Metanephros (tissue), 2 donors: ENCODE measurements around the gene PCBP4. TPM values are rescaled to one million over a fixed set of nuclear protein-coding genes. Genes with fewer than 3 reads are reported as not detected.

Experiments used
- small RNA-seq: library from RNA; depleted of rRNA; stranded (forward); fragments of <200 nt; gene quantifications from one replicate; pipeline ENCODE3, GENCODE V24; 2014; ENCODE audit warnings: low replicate concordance
- total RNA-seq: library from RNA; depleted of rRNA; stranded (reverse); fragments of >200 nt; gene quantifications from one replicate; pipeline ENCODE4 v1.2.3, GENCODE V29; 2014

Gene PCBP4
- 46.2 TPM for total RNA-seq

DNA sequence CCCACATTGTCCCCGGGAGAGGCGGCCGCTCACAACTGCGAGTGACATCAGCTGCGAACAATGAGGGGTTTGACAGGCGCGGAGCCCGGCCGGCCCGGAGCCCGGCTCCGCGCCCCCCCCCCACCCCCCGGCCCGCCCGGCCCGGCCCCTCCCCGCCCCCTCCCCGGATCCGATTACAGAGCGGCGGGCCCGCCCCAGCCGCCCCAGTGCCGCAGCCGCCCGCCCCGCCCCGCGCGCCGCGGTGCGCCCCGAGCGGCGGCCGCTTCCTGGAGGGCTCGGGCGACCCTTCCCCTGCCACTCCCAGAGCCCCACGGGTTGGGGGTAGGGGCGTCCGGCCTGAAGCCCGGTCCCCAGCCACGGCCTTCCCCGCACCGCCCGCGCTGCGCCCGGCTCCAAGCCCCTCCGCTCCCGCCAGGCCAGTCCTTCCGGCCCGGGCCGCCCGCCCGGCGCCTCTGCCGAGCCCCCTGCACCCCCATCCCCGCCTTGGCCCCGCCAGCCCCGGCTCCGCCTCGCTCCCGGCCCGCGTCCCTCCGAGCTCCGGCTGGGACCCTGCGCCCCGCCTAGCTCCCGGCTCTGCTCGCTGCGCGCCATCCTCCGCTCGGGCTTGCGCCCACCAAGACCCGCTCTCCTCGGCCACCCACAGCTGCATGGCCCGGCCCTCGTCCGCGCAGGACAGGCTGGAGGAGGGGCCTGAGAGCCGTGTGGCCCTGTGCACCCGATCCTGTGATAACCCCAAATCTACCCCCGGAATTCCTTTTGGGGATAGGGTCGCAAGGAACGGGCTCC, at the start of gene PCBP4:
PCBP4 (minus strand) TSS at position 71 of the 786 bp plus-strand sequence. CDS start 6,214 bp downstream, outside the sequence.

DNA sequence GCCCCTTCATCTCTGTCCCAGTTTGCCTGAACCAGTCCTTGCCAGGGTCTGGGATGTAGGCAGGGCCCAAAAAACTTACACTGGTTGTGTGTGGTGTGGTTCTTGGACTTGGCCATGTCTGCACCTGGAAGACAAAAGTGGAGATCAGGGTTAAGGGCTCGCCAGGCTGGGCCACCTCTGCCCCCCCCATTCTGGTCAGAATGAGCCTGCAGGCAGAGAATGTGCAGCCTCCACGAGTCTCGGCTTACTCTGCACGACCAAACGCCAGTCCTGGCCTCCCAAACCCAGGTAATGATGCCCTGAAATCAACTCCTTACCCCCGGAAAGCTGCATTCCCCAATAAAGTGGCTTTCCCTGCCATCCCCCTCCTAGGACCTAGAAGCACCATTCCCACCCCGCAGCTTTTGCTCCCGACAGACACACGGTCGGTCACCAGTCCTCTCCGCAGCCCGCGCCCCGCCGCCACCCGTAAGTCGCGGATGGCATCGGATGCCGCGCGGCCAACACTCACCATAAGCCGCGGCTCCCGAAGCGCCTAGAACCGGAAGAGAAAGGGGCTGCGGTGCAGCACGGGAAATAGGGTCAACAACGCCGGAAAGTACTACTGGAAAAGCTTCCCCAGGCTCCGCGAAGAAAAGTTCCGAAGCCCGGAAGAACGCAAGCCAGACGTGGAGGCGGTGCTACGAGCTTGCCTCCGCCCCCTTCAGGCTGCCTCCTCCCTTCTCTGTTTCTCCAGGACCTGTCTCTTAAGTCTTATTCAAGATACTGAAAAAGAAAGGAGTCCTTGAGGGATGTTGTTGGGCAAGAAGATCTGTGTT, 28.3 kb upstream of the PCBP4 start, which contains the start of gene RPL29:
RPL29 (minus strand) TSS at position 550 of the 818 bp plus-strand sequence; CDS start at position 116, 434 bp downstream.

DNA sequence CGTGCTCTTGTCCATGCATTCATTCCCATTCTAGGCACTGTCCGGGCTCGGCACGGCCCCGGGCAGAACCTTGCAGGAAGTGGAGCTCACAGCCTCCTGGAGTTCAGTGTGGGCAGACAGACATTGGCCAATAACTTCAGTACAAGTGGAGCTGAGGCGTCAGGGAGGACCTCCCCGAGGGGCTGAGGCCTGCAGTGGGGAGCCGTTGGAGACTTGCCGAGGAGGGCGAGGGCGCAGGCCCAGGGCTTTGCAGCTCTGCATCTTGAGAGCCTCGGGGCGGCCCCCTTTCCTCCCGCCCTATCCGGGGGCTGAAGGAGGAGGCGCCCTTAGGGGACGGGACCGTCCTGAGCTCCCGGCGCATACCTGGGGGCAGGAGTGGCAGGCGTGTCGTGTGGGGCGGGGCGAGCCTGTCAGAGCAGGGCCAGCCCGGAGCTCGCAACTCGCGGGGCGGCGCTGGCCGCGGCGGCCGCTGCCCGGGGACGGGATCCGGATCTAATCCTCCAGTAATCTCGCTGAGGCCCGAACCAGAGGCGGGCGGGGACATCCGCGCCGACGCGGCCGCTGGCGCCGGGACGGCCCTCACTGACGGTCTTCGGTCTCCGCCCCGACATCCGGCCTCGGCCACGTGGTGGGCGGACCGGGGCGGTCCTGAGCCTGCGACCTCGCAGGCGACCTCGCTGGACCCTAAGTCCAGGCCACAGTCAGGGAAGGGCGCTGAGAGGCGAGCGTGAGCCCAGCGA, 15.8 kb upstream of the PCBP4 start, which contains the start of gene ACY1:
ACY1 (plus strand) TSS at position 698 of the 740 bp plus-strand sequence. CDS start 530 bp downstream, outside the sequence.

DNA sequence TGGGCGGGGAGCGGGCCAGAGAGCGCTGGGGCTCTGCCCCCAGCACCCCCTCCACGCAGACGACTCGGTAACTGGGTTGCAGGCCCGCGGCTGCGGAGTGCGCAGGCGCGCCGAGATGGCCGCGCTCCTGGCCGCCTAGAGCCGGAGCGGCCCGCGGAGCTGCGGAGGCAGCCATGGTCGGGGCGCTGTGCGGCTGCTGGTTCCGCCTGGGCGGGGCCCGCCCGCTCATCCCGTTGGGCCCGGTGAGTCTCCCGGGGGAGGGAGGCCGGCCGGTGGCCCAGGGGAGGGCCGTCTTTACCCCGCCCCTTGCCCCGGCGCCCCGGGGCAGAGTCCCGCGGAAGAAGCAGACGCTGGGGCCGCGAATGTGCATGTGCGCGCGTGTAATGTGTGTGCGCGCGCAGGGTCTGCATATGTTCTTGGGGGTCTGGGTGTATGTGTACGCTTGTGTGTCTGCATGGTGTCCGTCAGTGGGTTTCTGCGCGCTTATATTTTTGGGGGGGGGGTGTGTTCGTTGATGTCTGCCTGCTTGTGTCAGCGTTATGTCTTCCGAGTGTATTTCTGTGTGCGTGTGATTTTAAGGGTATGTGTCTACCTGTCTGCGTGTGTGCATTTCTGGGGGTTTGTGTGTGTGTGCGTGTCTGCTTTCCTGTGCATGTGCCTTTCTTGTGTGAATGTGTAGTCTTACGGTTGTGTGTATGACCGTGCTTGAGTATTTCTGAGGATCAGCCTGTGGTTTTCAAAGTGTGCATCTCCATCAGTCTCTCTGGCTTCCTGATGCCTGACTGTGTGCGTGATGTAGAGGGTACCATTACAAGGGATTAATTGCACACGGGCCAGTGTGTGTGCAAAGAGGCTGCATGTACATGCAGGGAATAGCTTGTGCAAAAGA, 8.0 kb upstream of the PCBP4 start, which contains the start of gene ABHD14A:
ABHD14A (plus strand) TSS at position 102 of the 889 bp plus-strand sequence; CDS start at position 174, 72 bp downstream.

DNA sequence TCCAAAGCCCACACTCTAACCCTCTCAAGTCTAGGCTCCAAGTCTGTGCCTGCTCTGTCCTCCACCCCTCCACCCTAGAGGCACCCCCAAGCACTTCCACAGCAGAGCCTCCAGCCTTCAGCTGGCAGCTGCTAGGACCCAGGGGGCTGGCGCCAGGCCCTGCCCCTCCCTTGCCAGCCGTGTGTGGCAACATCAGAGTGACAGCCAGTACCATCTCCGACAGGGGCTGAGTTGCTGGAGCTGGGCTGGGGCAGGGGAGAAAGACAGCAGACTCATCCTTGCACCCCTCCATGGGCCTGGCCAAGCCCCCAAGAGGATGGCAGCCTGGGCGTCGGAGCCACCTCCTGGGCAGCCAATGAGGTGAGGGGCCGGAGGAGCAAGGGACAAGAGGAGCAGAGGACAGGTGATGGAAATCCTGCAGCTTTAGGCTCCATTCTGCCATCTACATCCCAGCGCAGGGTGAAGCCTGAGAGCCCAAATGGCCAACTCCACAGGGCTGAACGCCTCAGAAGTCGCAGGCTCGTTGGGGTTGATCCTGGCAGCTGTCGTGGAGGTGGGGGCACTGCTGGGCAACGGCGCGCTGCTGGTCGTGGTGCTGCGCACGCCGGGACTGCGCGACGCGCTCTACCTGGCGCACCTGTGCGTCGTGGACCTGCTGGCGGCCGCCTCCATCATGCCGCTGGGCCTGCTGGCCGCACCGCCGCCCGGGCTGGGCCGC, 11.9 kb downstream of the PCBP4 start, which contains the start of gene GPR62:
GPR62 (plus strand) TSS at position 207 of the 718 bp plus-strand sequence; CDS start at position 479, 272 bp downstream.

DNA sequence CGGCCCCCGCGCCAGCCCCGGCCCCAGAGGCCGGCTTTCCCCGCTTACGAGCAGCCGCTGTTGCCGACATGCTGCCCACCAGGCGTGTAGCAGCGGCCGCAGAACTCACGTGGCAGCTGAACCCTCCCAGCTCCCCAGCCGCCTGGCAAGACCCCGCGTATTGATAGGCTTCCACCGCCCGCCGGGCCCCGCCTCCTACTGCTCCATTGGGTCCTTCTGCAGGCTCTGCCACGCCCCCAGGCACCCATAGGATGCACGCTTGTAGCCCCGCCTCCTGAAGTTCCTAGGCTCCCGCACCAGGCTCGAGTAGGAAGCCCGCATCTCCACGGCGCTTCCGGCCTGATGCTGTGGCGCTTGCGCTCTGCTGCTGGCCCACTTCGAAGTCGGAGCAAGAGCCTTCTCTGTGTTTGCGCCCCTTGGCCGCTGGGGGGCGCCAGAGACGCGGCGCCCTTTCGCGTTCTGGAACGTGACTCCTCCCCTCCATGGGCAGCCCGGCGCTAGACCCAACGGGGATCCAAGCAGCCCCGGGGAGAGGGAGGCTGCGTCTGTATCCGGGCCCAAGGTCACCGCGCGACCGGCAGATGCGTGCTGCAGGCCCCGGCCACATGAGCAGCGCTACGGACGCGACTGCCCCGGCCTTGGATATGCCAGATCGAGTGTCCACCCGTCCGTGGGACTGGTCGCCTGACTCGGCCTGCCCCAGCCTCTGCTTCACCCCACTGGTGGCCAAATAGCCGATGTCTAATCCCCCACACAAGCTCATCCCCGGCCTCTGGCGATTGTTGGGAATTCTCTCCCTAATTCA, 25.3 kb downstream of the PCBP4 start, which contains the start of the genes PARP3 and RRP9:
PARP3 (plus strand) TSS at position 566 of the 805 bp plus-strand sequence. CDS start 993 bp downstream, outside the sequence.
RRP9 (minus strand) TSS at position 107 of the 805 bp plus-strand sequence; CDS start at position 70, 37 bp downstream.

Small RNA genes lying within 50 kb of the gene (small RNA-seq; reads per million reads assigned to genes)
- not detected for gene AC115284.1

Other genes with a start within 250 kb of the PCBP4 start
- gene IQCF6, start 188.2 kb downstream of the PCBP4 start, total RNA-seq: not detected
- gene IQCF2, start 105.8 kb downstream of the PCBP4 start, total RNA-seq: not detected
- gene IQCF5, start 91.9 kb downstream of the PCBP4 start, total RNA-seq: not detected
- gene IQCF1, start 64.1 kb downstream of the PCBP4 start, total RNA-seq: not detected
- 14.7 TPM for gene RRP9, start 25.6 kb downstream of the PCBP4 start, total RNA-seq
- gene PARP3, start 25.1 kb downstream of the PCBP4 start, total RNA-seq: 20.0 TPM
- 0.06 TPM for gene GPR62, start 12.1 kb downstream of the PCBP4 start, total RNA-seq
- 54.7 TPM for gene ABHD14B, start 6.6 kb upstream of the PCBP4 start, total RNA-seq
- 17.0 TPM for gene ABHD14A, start 7.6 kb upstream of the PCBP4 start, total RNA-seq
- 47.4 TPM for gene ACY1, start 16.1 kb upstream of the PCBP4 start, total RNA-seq
- 787 TPM for gene RPL29, start 28.4 kb upstream of the PCBP4 start, total RNA-seq
- 12.1 TPM for gene DUSP7, start 89.1 kb upstream of the PCBP4 start, total RNA-seq
- 7.1 TPM for gene POC1A, start 187.0 kb upstream of the PCBP4 start, total RNA-seq
- 41.9 TPM for gene ALAS1, start 230.7 kb upstream of the PCBP4 start, total RNA-seq